GM12878 (cell line): ENCODE data around the gene PRKCE. TPM values are rescaled to one million over a fixed set of nuclear protein-coding genes. Genes with fewer than 3 reads are reported as not detected.

Experiments used
- ASH2L ChIP-seq: fragments of 300-600, 200-600 bp; sonication (generic); IDR thresholded peaks from 2 replicates; pipeline ENCODE4 v1.6.1; 2017; ENCODE audit warnings: low read depth, mild to moderate bottlenecking, borderline replicate concordance
- BCLAF1 ChIP-seq: fragments of 450-650 bp; IDR thresholded peaks from 2 replicates; pipeline ENCODE4 v1.6.1; 2017; ENCODE audit warnings: antibody characterized with exemption, mild to moderate bottlenecking, moderate library complexity
- CHD2 ChIP-seq: IDR thresholded peaks from 2 replicates; pipeline ENCODE4 v1.6.1; 2011; ENCODE audit warnings: low read depth, low read length, improper control_type of control experiment, borderline replicate concordance
- CUX1 ChIP-seq: IDR thresholded peaks from 2 replicates; pipeline ENCODE4 v1.6.1; 2012; ENCODE audit warnings: improper control_type of control experiment, low read depth, low read length; ENCODE audit not compliant: insufficient replicate concordance
- E2F8 ChIP-seq: fragments of 450-650 bp; IDR thresholded peaks from 2 replicates; pipeline ENCODE4 v1.6.1; 2018; ENCODE audit warnings: mild to moderate bottlenecking, low read depth, moderate library complexity; ENCODE audit not compliant: partially characterized antibody
- NR2C2 ChIP-seq: IDR thresholded peaks from 2 replicates; pipeline ENCODE4 v1.6.1; 2011; ENCODE audit warnings: borderline replicate concordance, low read depth; ENCODE audit not compliant: control insufficient read depth, insufficient read length
- POLR2AphosphoS2 ChIP-seq: IDR thresholded peaks from 2 replicates; pipeline ENCODE4 v1.6.1; 2011; ENCODE audit warnings: low read depth, mild to moderate bottlenecking, low read length, improper control_type of control experiment, moderate library complexity
- RB1 ChIP-seq: fragments of 450-650 bp; formaldehyde crosslinking; IDR thresholded peaks from 2 replicates; pipeline ENCODE4 v1.6.1; 2017; ENCODE audit warnings: mild to moderate bottlenecking, borderline replicate concordance
- RELA ChIP-seq: fragments of 450-650 bp; IDR thresholded peaks from 2 replicates; pipeline ENCODE4 v1.8.0; 2014; ENCODE audit warnings: borderline replicate concordance; ENCODE audit not compliant: partially characterized antibody
- SUPT20H ChIP-seq: IDR thresholded peaks from 2 replicates; pipeline ENCODE4 v1.6.1; 2011; ENCODE audit warnings: low read depth, mild to moderate bottlenecking, low read length, moderate library complexity, borderline replicate concordance; ENCODE audit not compliant: control insufficient read depth
- TCF12 ChIP-seq: IDR thresholded peaks from 2 replicates; pipeline ENCODE4 v1.6.1; 2011; ENCODE audit warnings: low read depth, mild to moderate bottlenecking, low read length
- YBX1 ChIP-seq: fragments of 450-650 bp; IDR thresholded peaks from 2 replicates; pipeline ENCODE4 v1.6.1; 2016; ENCODE audit warnings: antibody characterized with exemption
- YY1 ChIP-seq: IDR thresholded peaks from 2 replicates; pipeline ENCODE4 v1.6.1; 2011; ENCODE audit warnings: low read depth, mild to moderate bottlenecking, low read length
- ZBTB40 ChIP-seq: fragments of 450-650 bp; IDR thresholded peaks from 2 replicates; pipeline ENCODE4 v1.6.1; 2016; ENCODE audit warnings: mild to moderate bottlenecking, moderate library complexity, borderline replicate concordance
- ZNF274 ChIP-seq: IDR thresholded peaks from one replicate; pipeline ENCODE4 v1.8.0; 2011; ENCODE audit not compliant: insufficient read length, insufficient read depth
- polyA plus RNA-seq, 11 experiments: library from polyadenylated mRNA; depleted of rRNA in 4 of 11; unstranded in 6 of 11; stranded (reverse) in 5 of 11; fragments of >200 nt; fragmentation: Nextera tagmentation in 4 of 11; fragmentation: Illumina TruSeq in 1 of 11; extraction: Ambion mirVana in 4 of 11; extraction: Trizol in 1 of 11; gene quantifications; 1 replicate in 1 of 11; 2 replicates in 10 of 11; pipeline versions ENCODE4 v1.2.1 to v1.2.3, GENCODE V29; 2011 to 2016; ENCODE audit warnings: inconsistent platforms in 2 of 11, missing spikeins in 2 of 11, low read depth in 1 of 11
- total RNA-seq, 4 experiments: library from RNA; depleted of rRNA in 3 of 4; stranded (reverse); fragments of >200 nt in 3 of 4; fragmentation: Illumina TruSeq in 1 of 4; extraction: Trizol in 1 of 4; gene quantifications; 2 replicates each; pipeline versions ENCODE4 v1.2.1 to v1.2.3, GENCODE V29; 2013 to 2021

PRKCE gene
- total and polyA plus RNA-seq, 10 of the 15 experiments (the other 5 are each of a cell fraction or from before 2014, with no cell fraction given) = 2.6 to 28.2 (median 11.3) TPM

GRCh38 chr2:45840481-45840880 is 189.0 kb downstream of the PRKCE start (continued):
- TF ChIP-seq CUX1 (peak; percentile 24), ZBTB40 (no peak), NR2C2 (no peak), BCLAF1 (no peak), ASH2L (no peak), ZNF274 (no peak), POLR2AphosphoS2 (no peak), CHD2 (no peak), E2F8 (no peak), TCF12 (no peak), YBX1 (no peak), SUPT20H (no peak), YY1 (peak; percentile 82), RB1 (no peak), RELA (no peak)
